GM18505 (cell line): ENCODE data around the gene ACSL6.

Experiments used
- ATAC-seq: cut with Tn5 transposase; IDR thresholded peaks from one replicate; pipeline ENCODE4 v1.9.1; 2021; ENCODE audit not compliant: unreplicated experiment
- POLR2A ChIP-seq: IDR thresholded peaks from 4 replicates; pipeline ENCODE4 v1.6.1; 2011; ENCODE audit warnings: borderline replicate concordance; ENCODE audit not compliant: insufficient read depth, insufficient read length; ENCODE audit errors: extremely low read depth

Gene ACSL6

GRCh38 chr5:132029609-132030330 lies 18.3 kb upstream of the ACSL6 start:
- ATAC-seq = no peak
- no peak for TF ChIP-seq POLR2A

- ATAC-seq = peak; percentile 82
Observed at GRCh38 chr5:132027027-132027426, 15.6 kb upstream of the ACSL6 start.

GRCh38 chr5:132026516-132027008 lies 15.1 kb upstream of the ACSL6 start:
- TF ChIP-seq POLR2A = no peak
- ATAC-seq = no peak

More at GRCh38 chr5:132027027-132027426, 15.6 kb upstream of the ACSL6 start:
- no peak for TF ChIP-seq POLR2A

GRCh38 chr5:132025403-132025971 lies 14.0 kb upstream of the ACSL6 start:
- ATAC-seq = no peak
- no peak for TF ChIP-seq POLR2A

GRCh38 chr5:132024789-132025402 lies 13.4 kb upstream of the ACSL6 start:
- no peak for ATAC-seq
- no peak for TF ChIP-seq POLR2A

- ATAC-seq = no peak
- no peak for TF ChIP-seq POLR2A
Observed at GRCh38 chr5:132024117-132024435, 12.6 kb upstream of the ACSL6 start.

GRCh38 chr5:132023258-132024116 lies 12.0 kb upstream of the ACSL6 start:
- ATAC-seq = no peak
- TF ChIP-seq POLR2A = no peak

GRCh38 chr5:132022737-132023136 lies 11.3 kb upstream of the ACSL6 start:
- TF ChIP-seq POLR2A = no peak
- ATAC-seq = no peak

GRCh38 chr5:132021654-132022053 lies 10.2 kb upstream of the ACSL6 start:
- no peak for ATAC-seq
- no peak for TF ChIP-seq POLR2A

GRCh38 chr5:132020568-132021339 lies 9.3 kb upstream of the ACSL6 start:
- ATAC-seq = peak; percentile 25
- no peak for TF ChIP-seq POLR2A

GRCh38 chr5:132019857-132020555 lies 8.5 kb upstream of the ACSL6 start:
- no peak for TF ChIP-seq POLR2A
- peak; percentile 97 for ATAC-seq

GRCh38 chr5:132019337-132019736 lies 7.9 kb upstream of the ACSL6 start:
- no peak for TF ChIP-seq POLR2A
- no peak for ATAC-seq
